Activated CD8-positive, alpha-beta T cell treated with anti-CD3 and anti-CD28 coated beads for 36 hours (primary cell): ENCODE data around the gene FAM111A. TPM values are rescaled to one million over a fixed set of nuclear protein-coding genes. Genes with fewer than 3 reads are reported as not detected.
A peak's percentile ranks its signal among the peaks of the same experiment; 100 is the strongest.
"Not testable (repeated sequence)": the region's sequence is repeated elsewhere in the genome, so short reads cannot be mapped to it uniquely, and the experiment has no call there.

Experiments used
- ATAC-seq: fragments of 200-7000 bp; cut with Tn5 transposase; one replicate; pipeline ENCODE4 v1.10.0; 2021; ENCODE audit warnings: mild to moderate bottlenecking, moderate library complexity
- CTCF ChIA-PET: fragments of 350-600 bp; sonication (Branson Sonifier 250); formaldehyde crosslinking; loops from one replicate; lab custom pipeline; 2021; ENCODE audit warnings: antibody characterized with exemption; lab: Charles Lee
- POLR2A ChIA-PET: fragments of 350-600 bp; sonication (Branson Sonifier 250); formaldehyde crosslinking; loops from one replicate; lab custom pipeline; 2021; ENCODE audit warnings: antibody characterized with exemption; lab: Charles Lee
- DNase-seq: peaks from one replicate; pipeline ENCODE4 v3.0.0-alpha.2; 2020
- H3K27ac Mint-ChIP-seq: one replicate; pipeline ENCODE4 v1.8.0; 2021; ENCODE audit warnings: mild to moderate bottlenecking, mixed read lengths
- H3K27me3 Mint-ChIP-seq: one replicate; pipeline ENCODE4 v1.8.0; 2021; ENCODE audit warnings: mixed read lengths
- H3K36me3 Mint-ChIP-seq: one replicate; pipeline ENCODE4 v1.8.0; 2021; ENCODE audit warnings: low read depth, mixed read lengths
- H3K4me1 Mint-ChIP-seq: one replicate; pipeline ENCODE4 v1.8.0; 2021; ENCODE audit warnings: low read depth, mixed read lengths
- H3K4me3 Mint-ChIP-seq: one replicate; pipeline ENCODE4 v1.8.0; 2021; ENCODE audit warnings: mild to moderate bottlenecking, moderate library complexity, mixed read lengths
- H3K9me3 Mint-ChIP-seq: one replicate; pipeline ENCODE4 v1.8.0; 2021; ENCODE audit warnings: mixed read lengths
- intact Hi-C: fragments of 100-400 bp; cut with micrococcal nuclease; formaldehyde crosslinking; loops from one replicate; pipeline ENCODE4 v1.10.0; 2022
- total RNA-seq, 2 experiments: library from RNA; stranded (reverse); gene quantifications; one replicate each; pipeline ENCODE4 v1.2.3, GENCODE V29; 2021
- TF ChIP-seq, protein P1 (sequence below): fragments of 200-600 bp; IDR thresholded peaks from one replicate; pipeline ENCODE4 v1.8.0; 2022; ENCODE audit warnings: antibody characterized with exemption, mild to moderate bottlenecking

Gene FAM111A, protein sequence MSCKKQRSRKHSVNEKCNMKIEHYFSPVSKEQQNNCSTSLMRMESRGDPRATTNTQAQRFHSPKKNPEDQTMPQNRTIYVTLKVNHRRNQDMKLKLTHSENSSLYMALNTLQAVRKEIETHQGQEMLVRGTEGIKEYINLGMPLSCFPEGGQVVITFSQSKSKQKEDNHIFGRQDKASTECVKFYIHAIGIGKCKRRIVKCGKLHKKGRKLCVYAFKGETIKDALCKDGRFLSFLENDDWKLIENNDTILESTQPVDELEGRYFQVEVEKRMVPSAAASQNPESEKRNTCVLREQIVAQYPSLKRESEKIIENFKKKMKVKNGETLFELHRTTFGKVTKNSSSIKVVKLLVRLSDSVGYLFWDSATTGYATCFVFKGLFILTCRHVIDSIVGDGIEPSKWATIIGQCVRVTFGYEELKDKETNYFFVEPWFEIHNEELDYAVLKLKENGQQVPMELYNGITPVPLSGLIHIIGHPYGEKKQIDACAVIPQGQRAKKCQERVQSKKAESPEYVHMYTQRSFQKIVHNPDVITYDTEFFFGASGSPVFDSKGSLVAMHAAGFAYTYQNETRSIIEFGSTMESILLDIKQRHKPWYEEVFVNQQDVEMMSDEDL
- total RNA-seq: 10 to 100 TPM; 71.8 to 74.5 TPM

DNA sequence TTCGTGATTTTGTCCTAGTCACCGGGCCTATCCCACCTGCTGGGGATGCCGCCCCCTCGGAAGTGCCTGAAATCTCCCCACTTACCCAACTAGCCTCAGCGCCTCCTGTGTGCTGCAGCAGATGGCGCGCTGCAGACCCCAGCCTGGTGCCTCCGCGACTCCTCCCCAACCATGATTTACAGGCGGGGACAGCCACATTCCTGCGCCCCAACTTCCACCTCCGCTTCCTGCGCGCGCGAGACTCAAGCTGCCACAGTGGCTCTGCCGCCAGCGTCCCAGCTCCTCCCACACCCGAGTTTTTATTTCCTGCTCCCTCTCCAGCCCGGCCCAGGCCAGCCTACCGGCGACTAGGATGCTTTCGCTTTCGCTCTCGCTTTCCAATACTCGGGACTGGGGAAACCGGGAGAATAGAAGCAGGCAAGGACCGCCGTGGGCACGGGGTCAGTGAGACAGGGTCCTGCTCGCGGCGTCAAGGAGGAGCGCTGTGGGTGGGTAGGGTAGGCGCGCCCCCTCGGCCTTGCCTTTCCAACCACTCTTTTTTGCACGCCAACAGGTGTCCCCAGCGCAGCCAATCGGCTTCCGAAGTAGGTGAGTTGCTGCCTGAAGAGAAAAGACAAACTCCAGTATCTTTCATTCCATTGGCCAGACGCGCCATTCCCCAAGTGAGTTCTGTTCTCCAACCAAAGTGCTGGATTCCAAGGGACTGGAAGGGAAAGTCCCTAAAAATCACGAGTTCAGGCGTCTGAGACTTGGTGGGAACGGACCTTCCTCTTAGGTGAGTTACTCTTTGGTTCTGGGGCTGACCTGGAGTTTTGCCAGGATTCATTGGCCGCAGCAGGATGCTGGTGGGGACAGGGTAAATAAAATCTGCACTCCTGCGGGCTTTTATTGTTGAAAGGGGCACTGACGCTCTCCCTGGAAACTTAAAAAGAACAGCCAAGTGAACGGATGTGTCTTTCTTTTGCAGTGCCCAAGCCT is at the start of gene FAM111A:
Gene FAM111A, plus strand, starts transcription at position 327 of the 978 bp plus-strand sequence. CDS start 6,017 bp downstream, outside the sequence.
- DNase-seq (peak; percentile 87), ATAC-seq (peak; percentile 79)
- Mint-ChIP-seq H3K36me3 (peaks cover 32% of the 10 kb centered on the region), H3K4me3 (peak within 1 kb of the TSS; percentile 93), H3K27ac (peak within 1 kb of the TSS; percentile 93), H3K27me3 (no peaks in the 10 kb centered on the region), H3K9me3 (no peaks in the 10 kb centered on the region), H3K4me1 (peaks cover 47% of the 10 kb centered on the region)
- intact Hi-C loops: loop anchor here (5.0 kb wide), 1 partner anchor 36 kb away; the partner anchor contains the start of gene FAM111B
- TF ChIP-seq, protein P1, sequence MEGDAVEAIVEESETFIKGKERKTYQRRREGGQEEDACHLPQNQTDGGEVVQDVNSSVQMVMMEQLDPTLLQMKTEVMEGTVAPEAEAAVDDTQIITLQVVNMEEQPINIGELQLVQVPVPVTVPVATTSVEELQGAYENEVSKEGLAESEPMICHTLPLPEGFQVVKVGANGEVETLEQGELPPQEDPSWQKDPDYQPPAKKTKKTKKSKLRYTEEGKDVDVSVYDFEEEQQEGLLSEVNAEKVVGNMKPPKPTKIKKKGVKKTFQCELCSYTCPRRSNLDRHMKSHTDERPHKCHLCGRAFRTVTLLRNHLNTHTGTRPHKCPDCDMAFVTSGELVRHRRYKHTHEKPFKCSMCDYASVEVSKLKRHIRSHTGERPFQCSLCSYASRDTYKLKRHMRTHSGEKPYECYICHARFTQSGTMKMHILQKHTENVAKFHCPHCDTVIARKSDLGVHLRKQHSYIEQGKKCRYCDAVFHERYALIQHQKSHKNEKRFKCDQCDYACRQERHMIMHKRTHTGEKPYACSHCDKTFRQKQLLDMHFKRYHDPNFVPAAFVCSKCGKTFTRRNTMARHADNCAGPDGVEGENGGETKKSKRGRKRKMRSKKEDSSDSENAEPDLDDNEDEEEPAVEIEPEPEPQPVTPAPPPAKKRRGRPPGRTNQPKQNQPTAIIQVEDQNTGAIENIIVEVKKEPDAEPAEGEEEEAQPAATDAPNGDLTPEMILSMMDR: no peak
- ChIA-PET CTCF (interaction anchor here (0.8 to 10.0 kb wide), 11 partner anchors 7 to 85 kb away, joined by 3 to 143 read pairs (median 6); partner anchors contain the start of gene DTX4), POLR2A (interaction anchor here (1.0 to 1.8 kb wide), 3 partner anchors 10 to 36 kb away, joined by 4 to 8 read pairs (median 8); partner anchors contain the start of gene FAM111B)

DNA sequence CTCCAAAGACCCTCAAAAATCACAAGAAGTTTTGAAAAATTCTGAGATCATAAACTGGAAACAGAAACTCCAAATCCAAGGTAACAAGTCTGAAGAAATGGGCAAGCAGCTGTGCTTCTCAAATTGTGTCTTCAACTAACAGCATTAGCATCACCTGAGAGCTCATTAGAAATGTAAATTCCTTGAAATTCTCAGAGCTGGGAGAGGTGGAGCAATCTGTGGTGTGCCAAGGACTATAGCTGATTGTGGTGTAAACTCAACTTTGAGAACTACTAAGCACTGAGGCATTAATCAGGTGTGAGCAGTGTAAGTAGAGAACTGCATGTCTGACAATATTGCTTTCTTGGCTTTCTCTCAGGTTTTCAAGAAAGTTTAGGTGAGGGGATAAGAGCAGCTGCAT is 49.1 kb upstream of the FAM111A start:
- H3K9me3 Mint-ChIP-seq, H3K4me3 Mint-ChIP-seq, POLR2A ChIA-PET, DNase-seq, intact Hi-C loops, H3K4me1 Mint-ChIP-seq, H3K27ac Mint-ChIP-seq, H3K36me3 Mint-ChIP-seq, ATAC-seq: not testable (repeated sequence)
- peaks cover 12% of the 10 kb centered on the region for H3K27me3 Mint-ChIP-seq
- CTCF ChIA-PET: interaction anchor here (1.0 to 1.2 kb wide), 2 partner anchors 42 to 65 kb away, joined by 5 read pairs; no protein-coding TSS in a partner anchor

DNA sequence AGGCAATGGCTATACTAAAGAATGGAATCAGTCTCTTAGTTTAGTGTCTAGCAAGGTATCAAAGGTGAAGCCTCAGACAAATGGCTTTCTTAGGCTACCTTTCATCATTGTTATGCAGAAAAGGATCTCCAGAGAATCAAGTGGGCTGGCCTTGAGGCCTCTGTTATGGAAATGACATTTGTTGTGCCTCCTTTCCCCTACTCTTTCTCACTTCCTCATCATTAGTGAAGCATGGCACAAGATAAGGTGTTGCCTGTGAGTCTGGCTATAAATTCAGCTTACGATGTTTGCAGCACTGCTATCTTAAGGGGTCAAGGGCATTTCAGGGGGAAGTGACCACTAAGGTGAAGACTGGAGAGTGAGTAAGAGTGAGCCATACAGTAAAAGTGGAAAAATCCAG is 47.4 kb upstream of the FAM111A start:
- POLR2A ChIA-PET, ATAC-seq, H3K36me3 Mint-ChIP-seq: not testable (repeated sequence)

DNA sequence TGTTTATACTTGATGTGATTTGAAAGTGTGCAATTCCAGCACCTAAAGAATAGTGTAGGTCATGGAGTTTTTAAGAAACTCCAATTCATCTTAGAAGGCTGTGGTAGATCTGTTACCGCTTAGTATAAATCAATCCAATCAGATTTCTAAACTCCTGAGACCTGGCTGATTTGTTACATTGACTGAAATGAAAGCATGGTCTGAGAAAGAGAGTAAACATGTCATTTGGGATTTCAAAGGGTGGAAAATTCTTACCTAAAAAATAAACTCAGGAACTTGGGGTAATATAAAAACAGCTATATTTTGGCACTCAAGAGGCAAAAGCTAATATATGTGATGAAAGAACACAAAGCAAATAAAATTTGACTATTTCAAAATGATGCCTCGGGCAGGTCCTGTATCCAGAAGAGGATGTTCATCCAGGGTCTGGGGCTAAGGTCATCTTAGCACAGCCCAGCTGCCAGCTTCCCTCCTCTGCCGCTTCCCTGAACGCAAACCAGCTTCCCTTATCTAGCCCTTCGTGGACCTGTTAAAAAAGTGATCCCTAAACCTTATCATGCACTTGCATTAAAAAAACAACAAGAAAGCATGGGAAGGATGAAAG is 46.6 kb upstream of the FAM111A start:
- H3K27ac Mint-ChIP-seq, DNase-seq, H3K36me3 Mint-ChIP-seq, POLR2A ChIA-PET, H3K4me1 Mint-ChIP-seq, ATAC-seq, H3K4me3 Mint-ChIP-seq, H3K9me3 Mint-ChIP-seq: not testable (repeated sequence)
- peaks cover 25% of the 10 kb centered on the region for H3K27me3 Mint-ChIP-seq
- intact Hi-C loops: loop anchor here (5.0 kb wide), 2 partner anchors 41 to 61 kb away; no protein-coding TSS in a partner anchor
- CTCF ChIA-PET: interaction anchor here (1.1 to 6.0 kb wide), 6 partner anchors 18 to 61 kb away, joined by 3 to 52 read pairs (median 4); partner anchors contain the start of gene FAM111A

More for the DNA sequence above, 47.4 kb upstream of the FAM111A start:
- CTCF ChIA-PET: interaction anchor here (2.0 to 6.0 kb wide), 3 partner anchors 17 to 62 kb away, joined by 4 to 52 read pairs (median 44); no protein-coding TSS in a partner anchor
- H3K4me1 Mint-ChIP-seq, DNase-seq, H3K9me3 Mint-ChIP-seq, H3K4me3 Mint-ChIP-seq, H3K27ac Mint-ChIP-seq: not testable (repeated sequence)
- intact Hi-C loops: loop anchor here (5.0 kb wide), 2 partner anchors 42 to 62 kb away; no protein-coding TSS in a partner anchor
- peaks cover 18% of the 10 kb centered on the region for H3K27me3 Mint-ChIP-seq

DNA sequence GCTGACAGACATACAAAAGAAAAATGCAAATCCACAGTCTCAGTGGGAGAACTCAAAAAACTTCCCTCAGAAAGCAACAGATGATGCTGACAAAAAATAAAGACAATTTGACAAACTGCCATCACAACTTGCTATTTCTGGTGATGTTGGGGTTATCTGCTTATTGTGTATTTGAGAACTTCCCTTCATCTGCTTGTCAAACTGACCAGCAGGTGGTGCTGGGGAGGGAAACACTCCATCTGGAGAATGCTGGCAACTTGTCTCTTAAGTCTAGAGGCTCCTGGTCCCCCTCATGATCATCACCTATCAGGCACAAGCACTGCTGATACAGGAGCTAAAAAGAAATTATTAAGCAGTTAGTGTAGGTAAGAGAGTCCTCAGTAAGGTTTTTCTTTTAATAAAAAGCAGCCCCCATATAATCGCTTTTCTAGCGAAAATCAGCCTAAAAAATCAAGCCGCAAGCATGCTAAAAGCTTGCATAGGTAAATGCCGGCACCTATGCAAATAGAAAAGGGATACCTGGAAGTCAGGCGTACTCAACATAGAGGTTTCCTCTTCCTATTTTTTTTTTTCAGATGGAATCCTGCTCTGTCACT is 45.4 kb upstream of the FAM111A start:
- POLR2A ChIA-PET: no interaction called here
- peaks cover 31% of the 10 kb centered on the region for H3K27me3 Mint-ChIP-seq
- intact Hi-C loops: loop anchor here (5.0 kb wide), 2 partner anchors 40 to 60 kb away; no protein-coding TSS in a partner anchor
- CTCF ChIA-PET: interaction anchor here (0.7 to 6.0 kb wide), 16 partner anchors 9 to 90 kb away, joined by 3 to 52 read pairs (median 4); partner anchors contain the start of gene FAM111A
- DNase-seq: peak; percentile 82
- H3K9me3 Mint-ChIP-seq: no peaks in the 10 kb centered on the region
- no peak overlapping the region for H3K4me3 Mint-ChIP-seq
- no peaks in the 10 kb centered on the region for H3K36me3 Mint-ChIP-seq
- TF ChIP-seq, protein P1: peak; percentile 76
- peak; percentile 80 for ATAC-seq
- peaks cover 3% of the 10 kb centered on the region for H3K4me1 Mint-ChIP-seq
- H3K27ac Mint-ChIP-seq: no peak overlapping the region

DNA sequence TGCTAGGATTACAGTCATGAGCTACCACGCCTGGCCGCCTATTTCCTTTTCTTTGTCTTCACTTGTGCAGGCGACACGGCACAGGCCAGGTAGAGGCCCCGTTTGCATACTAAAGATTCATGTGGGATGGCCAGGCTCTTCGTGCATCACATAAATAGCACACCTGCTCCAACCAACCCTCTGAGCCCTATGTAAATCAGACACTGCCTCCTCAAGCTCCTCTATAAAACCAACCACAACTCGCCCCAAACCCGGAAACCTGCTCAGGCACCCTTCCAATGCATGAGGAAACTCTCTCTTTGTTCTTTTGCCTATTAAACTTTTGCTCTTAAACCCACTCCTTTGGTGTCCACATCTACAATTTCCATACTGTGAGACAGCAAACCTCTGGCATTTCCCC is 44.7 kb upstream of the FAM111A start:
- DNase-seq, H3K9me3 Mint-ChIP-seq, H3K27ac Mint-ChIP-seq, H3K36me3 Mint-ChIP-seq, ATAC-seq, H3K4me3 Mint-ChIP-seq, H3K4me1 Mint-ChIP-seq, POLR2A ChIA-PET: not testable (repeated sequence)
- CTCF ChIA-PET: interaction anchor here (0.7 to 6.0 kb wide), 13 partner anchors 8 to 89 kb away, joined by 3 to 52 read pairs (median 5); no protein-coding TSS in a partner anchor
- intact Hi-C loops: loop anchor here (5.0 kb wide), 2 partner anchors 39 to 59 kb away; no protein-coding TSS in a partner anchor
- peaks cover 35% of the 10 kb centered on the region for H3K27me3 Mint-ChIP-seq
